Endodermal cell (in vitro differentiated cells): ENCODE results near the gene MCTP1. TPM values are rescaled to one million over a fixed set of nuclear protein-coding genes. Genes with fewer than 3 reads are reported as not detected.

Experiments used
- DNase-seq: peaks from one replicate; pipeline ENCODE4 v3.0.0-alpha.2; 2017
- H3K27ac ChIP-seq: 2 replicates; pipeline ENCODE4 v1.5.1; 2013; ENCODE audit warnings: mild to moderate bottlenecking, low read depth, low read length, moderate library complexity
- H3K27me3 ChIP-seq: 2 replicates; pipeline ENCODE4 v1.6.1; 2013; ENCODE audit warnings: mild to moderate bottlenecking, low read length, moderate library complexity; ENCODE audit not compliant: insufficient read depth, control insufficient read depth, poor library complexity, severe bottlenecking
- H3K36me3 ChIP-seq: 2 replicates; pipeline ENCODE4 v1.7.0; 2013; ENCODE audit warnings: mild to moderate bottlenecking, low read length, moderate library complexity; ENCODE audit not compliant: control insufficient read depth, insufficient read depth
- H3K4me1 ChIP-seq: one replicate; pipeline ENCODE4 v1.7.0; 2013; ENCODE audit warnings: low read length; ENCODE audit not compliant: control insufficient read depth, insufficient read depth
- H3K4me3 ChIP-seq: 2 replicates; pipeline ENCODE4 v1.5.1; 2013; ENCODE audit warnings: mild to moderate bottlenecking, low read length, moderate library complexity
- H3K9ac ChIP-seq: 2 replicates; pipeline ENCODE4 v1.6.1; 2013; ENCODE audit warnings: mild to moderate bottlenecking, low read length, moderate library complexity; ENCODE audit not compliant: poor library complexity, severe bottlenecking; ENCODE audit errors: extremely low read depth
- H3K9me3 ChIP-seq: 2 replicates; pipeline ENCODE4 v1.6.1; 2013; ENCODE audit warnings: mild to moderate bottlenecking, low read length, moderate library complexity; ENCODE audit not compliant: control insufficient read depth
- H3K27ac Mint-ChIP-seq: 2 replicates; pipeline ENCODE4 v1.8.0; 2020; ENCODE audit warnings: mixed read lengths
- H3K27me3 Mint-ChIP-seq: 2 replicates; pipeline ENCODE4 v1.8.0; 2021; ENCODE audit warnings: mild to moderate bottlenecking, mixed read lengths; ENCODE audit not compliant: insufficient read depth
- H3K36me3 Mint-ChIP-seq: 2 replicates; pipeline ENCODE4 v1.8.0; 2020; ENCODE audit warnings: low read depth, mixed read lengths
- H3K4me1 Mint-ChIP-seq: 2 replicates; pipeline ENCODE4 v1.8.0; 2020; ENCODE audit warnings: mixed read lengths
- H3K4me3 Mint-ChIP-seq: 2 replicates; pipeline ENCODE4 v1.8.0; 2020; ENCODE audit warnings: mild to moderate bottlenecking, moderate library complexity, mixed read lengths
- H3K9me3 Mint-ChIP-seq: 2 replicates; pipeline ENCODE4 v1.8.0; 2020; ENCODE audit warnings: mild to moderate bottlenecking, mixed read lengths
- WGBS, 2 experiments: methylation state at CpG; one replicate each; pipeline versions ENCODE4 v1.1.5 to v1.1.7; 2013; ENCODE audit warnings: missing lambda C conversion rate in 2 of 2, mixed read lengths in 1 of 2; ENCODE audit not compliant: insufficient coverage in 1 of 2, insufficient read length in 1 of 2; 5-methylcytosine and 5-hydroxymethylcytosine counted together
- total RNA-seq, 2 donors: library from RNA; stranded (reverse); fragmentation: NEBNext Ultra II Directional in 1 of 2; extraction: Animal tissue kit (Norgen Biotek cat#: 25700) in 1 of 2; gene quantifications; 2 replicates in 1 of 2; 3 replicates in 1 of 2; pipeline ENCODE4 v1.2.1, GENCODE V29; 2021
- TF ChIP-seq, protein P1 (sequence below): fragments of 200-600 bp; sonication (generic); conservative IDR thresholded peaks from 2 replicates; pipeline ENCODE4 v1.5.0; 2021; ENCODE audit warnings: antibody characterized with exemption, mild to moderate bottlenecking

The MCTP1 gene
- total RNA-seq, 2 donors from 2014 or later = 0.71 to 3.7 TPM

GRCh38 chr5:94777056-94777880 is 507.6 kb downstream of the MCTP1 start:
- TF ChIP-seq, protein P1, sequence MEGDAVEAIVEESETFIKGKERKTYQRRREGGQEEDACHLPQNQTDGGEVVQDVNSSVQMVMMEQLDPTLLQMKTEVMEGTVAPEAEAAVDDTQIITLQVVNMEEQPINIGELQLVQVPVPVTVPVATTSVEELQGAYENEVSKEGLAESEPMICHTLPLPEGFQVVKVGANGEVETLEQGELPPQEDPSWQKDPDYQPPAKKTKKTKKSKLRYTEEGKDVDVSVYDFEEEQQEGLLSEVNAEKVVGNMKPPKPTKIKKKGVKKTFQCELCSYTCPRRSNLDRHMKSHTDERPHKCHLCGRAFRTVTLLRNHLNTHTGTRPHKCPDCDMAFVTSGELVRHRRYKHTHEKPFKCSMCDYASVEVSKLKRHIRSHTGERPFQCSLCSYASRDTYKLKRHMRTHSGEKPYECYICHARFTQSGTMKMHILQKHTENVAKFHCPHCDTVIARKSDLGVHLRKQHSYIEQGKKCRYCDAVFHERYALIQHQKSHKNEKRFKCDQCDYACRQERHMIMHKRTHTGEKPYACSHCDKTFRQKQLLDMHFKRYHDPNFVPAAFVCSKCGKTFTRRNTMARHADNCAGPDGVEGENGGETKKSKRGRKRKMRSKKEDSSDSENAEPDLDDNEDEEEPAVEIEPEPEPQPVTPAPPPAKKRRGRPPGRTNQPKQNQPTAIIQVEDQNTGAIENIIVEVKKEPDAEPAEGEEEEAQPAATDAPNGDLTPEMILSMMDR = no peak

GRCh38 chr5:94776167-94776566 is 508.7 kb downstream of the MCTP1 start:
- Mint-ChIP-seq H3K4me3 (no peak overlapping the region), H3K4me1 (peaks cover 9% of the 10 kb centered on the region), H3K27ac (no peak overlapping the region), H3K36me3 (no peaks in the 10 kb centered on the region), H3K27me3 (no peaks in the 10 kb centered on the region), H3K9me3 (no peaks in the 10 kb centered on the region)
- Histone ChIP-seq H3K36me3 (no peaks in the 10 kb centered on the region), H3K4me3 (no peak overlapping the region), H3K9me3 (no peaks in the 10 kb centered on the region), H3K27me3 (no peaks in the 10 kb centered on the region), H3K4me1 (peaks cover 6% of the 10 kb centered on the region), H3K9ac (no peak overlapping the region), H3K27ac (no peak overlapping the region)
- TF ChIP-seq, protein P1 = no peak
- DNase-seq = no peak
- 91 to 100% methylated on average over 3 to 5 of the region's 5 CpGs for WGBS, 2 experiments

More at GRCh38 chr5:94777056-94777880, 507.6 kb downstream of the MCTP1 start:
- H3K27ac ChIP-seq = no peak overlapping the region
- Mint-ChIP-seq H3K36me3 (no peaks in the 10 kb centered on the region), H3K27ac (no peak overlapping the region), H3K4me3 (no peak overlapping the region), H3K4me1 (peaks cover 4% of the 10 kb centered on the region), H3K27me3 (no peaks in the 10 kb centered on the region), H3K9me3 (no peaks in the 10 kb centered on the region)
- H3K36me3 ChIP-seq = no peaks in the 10 kb centered on the region
- H3K4me1 ChIP-seq = peaks cover 6% of the 10 kb centered on the region
- DNase-seq = no peak
- no peak overlapping the region for H3K4me3 ChIP-seq
- H3K9me3 ChIP-seq = no peaks in the 10 kb centered on the region
- WGBS, 2 experiments = 91 to 100% methylated on average over 1 to 5 of the region's 5 CpGs
- H3K9ac ChIP-seq = no peak overlapping the region
- no peaks in the 10 kb centered on the region for H3K27me3 ChIP-seq

- Histone ChIP-seq H3K9ac (no peak overlapping the region), H3K4me3 (no peak overlapping the region), H3K27me3 (no peaks in the 10 kb centered on the region), H3K36me3 (no peaks in the 10 kb centered on the region), H3K27ac (no peak overlapping the region), H3K4me1 (peaks cover 12% of the 10 kb centered on the region), H3K9me3 (no peaks in the 10 kb centered on the region)
- Mint-ChIP-seq H3K9me3 (no peaks in the 10 kb centered on the region), H3K27ac (no peak overlapping the region), H3K27me3 (no peaks in the 10 kb centered on the region), H3K4me3 (no peak overlapping the region), H3K4me1 (peaks cover 17% of the 10 kb centered on the region), H3K36me3 (no peaks in the 10 kb centered on the region)
- WGBS, 2 experiments = 97% methylated on average over 2 of the region's 2 CpGs; no CpG with 5 or more reads in 1 of the 2 experiments
- TF ChIP-seq, protein P1 = no peak
- no peak for DNase-seq
Measured at GRCh38 chr5:94775088-94775487, 509.8 kb downstream of the MCTP1 start.
